HEK293 (cell line): ENCODE results near the gene PALB2.
"Not testable (repeated sequence)": the region's sequence is repeated elsewhere in the genome, so short reads cannot be mapped to it uniquely, and the experiment has no call there.

ENCODE experiments used
- CTCF ChIA-PET: fragments of 350-600 bp; formaldehyde crosslinking; extraction: SDS; loops from one replicate; lab custom pipeline; 2021; ENCODE audit warnings: antibody characterized with exemption; lab: Yijun Ruan, JAX
- POLR2A ChIA-PET: fragments of 300-600 bp; formaldehyde crosslinking; extraction: SDS; loops from one replicate; lab custom pipeline; 2020; ENCODE audit warnings: antibody characterized with exemption, inconsistent platforms; lab: Yijun Ruan, JAX
- H3K27ac ChIP-seq: fragments of 200-500 bp; sonication (Bioruptor generic); 2 replicates; pipeline ENCODE4 v1.5.1; 2014; ENCODE audit warnings: low read depth, low read length, control low read depth, inconsistent platforms; ENCODE audit errors: extremely low read depth
- H3K36me3 ChIP-seq, 2 experiments: fragments of 200-500 bp in 1 of 2; sonication (Bioruptor generic) in 1 of 2; 1 replicate in 1 of 2; 2 replicates in 1 of 2; pipeline ENCODE4 v1.5.1; 2014 to 2017; ENCODE audit warnings: inconsistent platforms in 2 of 2, low read length in 2 of 2; ENCODE audit not compliant: control insufficient read depth in 2 of 2, insufficient read depth in 1 of 2
- H3K4me1 ChIP-seq: fragments of 200-500 bp; sonication (Bioruptor generic); 2 replicates; pipeline ENCODE4 v1.5.1; 2014; ENCODE audit warnings: mild to moderate bottlenecking, low read length, inconsistent platforms; ENCODE audit not compliant: control insufficient read depth, insufficient read depth
- H3K4me3 ChIP-seq: 2 replicates; pipeline ENCODE4 v1.5.1; 2011; ENCODE audit warnings: low read depth, mild to moderate bottlenecking, control low read depth, low read length, moderate library complexity
- H3K9me3 ChIP-seq: fragments of 200-500 bp; sonication (Bioruptor generic); 2 replicates; pipeline ENCODE4 v1.5.1; 2014; ENCODE audit warnings: low read depth, low read length, inconsistent platforms; ENCODE audit not compliant: control insufficient read depth, insufficient read depth
- ZNF221 ChIP-seq: fragments of 450-650 bp; formaldehyde crosslinking; IDR thresholded peaks from 2 replicates; pipeline ENCODE4 v1.5.1; 2017; ENCODE audit warnings: missing biosample characterization, missing genetic modification characterization, borderline replicate concordance
- ZNF302 ChIP-seq: fragments of 450-650 bp; formaldehyde crosslinking; IDR thresholded peaks from 2 replicates; pipeline ENCODE4 v1.5.1; 2016; ENCODE audit warnings: missing biosample characterization, missing genetic modification characterization, low read depth
- ZNF362 ChIP-seq: fragments of 450-650 bp; formaldehyde crosslinking; IDR thresholded peaks from 2 replicates; pipeline ENCODE4 v1.5.1; 2016; ENCODE audit warnings: missing biosample characterization, missing genetic modification characterization
- ZNF747 ChIP-seq: fragments of 450-650 bp; formaldehyde crosslinking; IDR thresholded peaks from 2 replicates; pipeline ENCODE4 v1.5.1; 2016; ENCODE audit warnings: missing biosample characterization, missing genetic modification characterization
- ZSCAN16 ChIP-seq: fragments of 450-650 bp; formaldehyde crosslinking; IDR thresholded peaks from 2 replicates; pipeline ENCODE4 v1.5.1; 2016; ENCODE audit warnings: missing biosample characterization, missing genetic modification characterization
- TF ChIP-seq, protein P1 (sequence below): fragments of 450-650 bp; IDR thresholded peaks from 2 replicates; pipeline ENCODE4 v1.5.1; 2018; ENCODE audit warnings: missing biosample characterization, missing genetic modification characterization
- TF ChIP-seq, protein P2 (sequence below): fragments of 450-650 bp; formaldehyde crosslinking; IDR thresholded peaks from 2 replicates; pipeline ENCODE4 v1.5.1; 2016; ENCODE audit warnings: missing biosample characterization, missing genetic modification characterization, borderline replicate concordance
- TF ChIP-seq, protein P3 (sequence below): fragments of 450-650 bp; formaldehyde crosslinking; IDR thresholded peaks from 2 replicates; pipeline ENCODE4 v1.5.1; 2016; ENCODE audit warnings: missing biosample characterization, missing genetic modification characterization
- TF ChIP-seq, protein P4 (sequence below): fragments of 450-650 bp; formaldehyde crosslinking; IDR thresholded peaks from 2 replicates; pipeline ENCODE4 v1.5.1; 2017; ENCODE audit warnings: missing biosample characterization, missing genetic modification characterization

PALB2 gene

DNA sequence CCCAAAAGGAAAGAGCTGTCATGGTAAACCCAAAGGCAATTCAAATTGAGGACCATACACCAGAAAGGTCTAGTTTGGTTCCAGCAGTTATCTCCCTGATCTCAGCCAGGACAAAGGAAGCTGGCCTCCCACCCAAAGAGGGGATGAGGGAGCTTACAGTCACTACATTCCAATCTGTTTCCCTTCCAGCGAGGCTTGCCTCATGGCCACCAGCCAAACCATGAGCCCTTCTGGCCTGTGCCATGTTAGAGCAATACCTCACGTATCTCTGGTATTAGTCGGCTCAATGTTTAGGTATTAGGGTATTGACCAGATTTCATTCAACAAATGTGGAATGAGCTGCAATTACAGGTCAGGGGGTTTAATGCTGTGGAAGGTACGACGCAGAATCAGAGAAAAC lies 53.4 kb downstream of the PALB2 start (continued):
- TF ChIP-seq, protein P1, sequence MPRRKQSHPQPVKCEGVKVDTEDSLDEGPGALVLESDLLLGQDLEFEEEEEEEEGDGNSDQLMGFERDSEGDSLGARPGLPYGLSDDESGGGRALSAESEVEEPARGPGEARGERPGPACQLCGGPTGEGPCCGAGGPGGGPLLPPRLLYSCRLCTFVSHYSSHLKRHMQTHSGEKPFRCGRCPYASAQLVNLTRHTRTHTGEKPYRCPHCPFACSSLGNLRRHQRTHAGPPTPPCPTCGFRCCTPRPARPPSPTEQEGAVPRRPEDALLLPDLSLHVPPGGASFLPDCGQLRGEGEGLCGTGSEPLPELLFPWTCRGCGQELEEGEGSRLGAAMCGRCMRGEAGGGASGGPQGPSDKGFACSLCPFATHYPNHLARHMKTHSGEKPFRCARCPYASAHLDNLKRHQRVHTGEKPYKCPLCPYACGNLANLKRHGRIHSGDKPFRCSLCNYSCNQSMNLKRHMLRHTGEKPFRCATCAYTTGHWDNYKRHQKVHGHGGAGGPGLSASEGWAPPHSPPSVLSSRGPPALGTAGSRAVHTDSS (tag by site-specific recombination) = no peak

DNA sequence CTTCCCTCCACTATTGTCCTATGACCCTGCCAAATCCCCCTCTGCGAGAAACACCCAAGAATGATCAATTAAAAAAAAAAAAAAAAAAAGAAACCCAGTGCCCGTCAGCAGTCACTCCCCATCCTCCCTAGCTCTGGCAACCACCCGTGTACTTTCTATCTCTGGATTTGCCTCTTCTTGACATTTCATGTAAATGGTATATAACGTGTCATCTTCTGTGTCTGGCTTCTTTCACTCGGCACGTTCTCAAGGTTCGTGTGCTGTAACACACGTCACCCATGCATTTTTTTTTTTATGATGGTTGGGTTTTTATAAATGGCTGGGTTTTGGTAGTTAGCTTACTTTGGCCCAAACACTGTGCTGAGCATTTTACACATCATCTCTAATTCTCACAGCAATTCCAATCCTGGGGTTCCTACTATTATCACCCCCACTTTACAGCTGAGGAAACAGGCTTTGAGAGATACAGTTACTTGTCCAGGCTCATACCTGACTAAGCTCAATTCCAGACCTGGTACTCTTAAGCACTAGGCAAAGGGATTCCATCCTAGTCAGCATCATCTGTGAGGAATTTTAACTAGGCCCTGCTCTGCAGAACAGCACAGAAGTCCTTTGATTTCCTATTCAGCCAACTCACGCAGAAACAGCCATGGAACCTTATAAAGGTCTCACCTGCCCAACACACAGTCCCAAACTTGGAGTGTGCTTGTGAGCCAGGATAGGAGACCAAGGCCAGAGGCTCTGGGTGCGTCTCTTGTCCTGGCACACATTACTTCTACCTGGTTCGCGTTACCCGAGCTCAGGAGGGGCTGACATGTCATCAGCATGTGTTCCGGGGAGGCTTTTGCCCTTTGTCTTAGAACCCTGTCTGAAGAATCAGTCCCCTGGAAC lies 56.7 kb downstream of the PALB2 start:
- TF ChIP-seq, protein P2, sequence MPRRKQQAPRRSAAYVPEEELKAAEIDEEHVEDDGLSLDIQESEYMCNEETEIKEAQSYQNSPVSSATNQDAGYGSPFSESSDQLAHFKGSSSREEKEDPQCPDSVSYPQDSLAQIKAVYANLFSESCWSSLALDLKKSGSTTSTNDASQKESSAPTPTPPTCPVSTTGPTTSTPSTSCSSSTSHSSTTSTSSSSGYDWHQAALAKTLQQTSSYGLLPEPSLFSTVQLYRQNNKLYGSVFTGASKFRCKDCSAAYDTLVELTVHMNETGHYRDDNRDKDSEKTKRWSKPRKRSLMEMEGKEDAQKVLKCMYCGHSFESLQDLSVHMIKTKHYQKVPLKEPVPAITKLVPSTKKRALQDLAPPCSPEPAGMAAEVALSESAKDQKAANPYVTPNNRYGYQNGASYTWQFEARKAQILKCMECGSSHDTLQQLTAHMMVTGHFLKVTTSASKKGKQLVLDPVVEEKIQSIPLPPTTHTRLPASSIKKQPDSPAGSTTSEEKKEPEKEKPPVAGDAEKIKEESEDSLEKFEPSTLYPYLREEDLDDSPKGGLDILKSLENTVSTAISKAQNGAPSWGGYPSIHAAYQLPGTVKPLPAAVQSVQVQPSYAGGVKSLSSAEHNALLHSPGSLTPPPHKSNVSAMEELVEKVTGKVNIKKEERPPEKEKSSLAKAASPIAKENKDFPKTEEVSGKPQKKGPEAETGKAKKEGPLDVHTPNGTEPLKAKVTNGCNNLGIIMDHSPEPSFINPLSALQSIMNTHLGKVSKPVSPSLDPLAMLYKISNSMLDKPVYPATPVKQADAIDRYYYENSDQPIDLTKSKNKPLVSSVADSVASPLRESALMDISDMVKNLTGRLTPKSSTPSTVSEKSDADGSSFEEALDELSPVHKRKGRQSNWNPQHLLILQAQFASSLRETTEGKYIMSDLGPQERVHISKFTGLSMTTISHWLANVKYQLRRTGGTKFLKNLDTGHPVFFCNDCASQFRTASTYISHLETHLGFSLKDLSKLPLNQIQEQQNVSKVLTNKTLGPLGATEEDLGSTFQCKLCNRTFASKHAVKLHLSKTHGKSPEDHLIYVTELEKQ (tag by site-specific recombination) = no peak
- TF ChIP-seq ZSCAN16 (tag by site-specific recombination) = no peak
- no peak for TF ChIP-seq ZNF221 (tag by site-specific recombination)
- TF ChIP-seq, protein P3, sequence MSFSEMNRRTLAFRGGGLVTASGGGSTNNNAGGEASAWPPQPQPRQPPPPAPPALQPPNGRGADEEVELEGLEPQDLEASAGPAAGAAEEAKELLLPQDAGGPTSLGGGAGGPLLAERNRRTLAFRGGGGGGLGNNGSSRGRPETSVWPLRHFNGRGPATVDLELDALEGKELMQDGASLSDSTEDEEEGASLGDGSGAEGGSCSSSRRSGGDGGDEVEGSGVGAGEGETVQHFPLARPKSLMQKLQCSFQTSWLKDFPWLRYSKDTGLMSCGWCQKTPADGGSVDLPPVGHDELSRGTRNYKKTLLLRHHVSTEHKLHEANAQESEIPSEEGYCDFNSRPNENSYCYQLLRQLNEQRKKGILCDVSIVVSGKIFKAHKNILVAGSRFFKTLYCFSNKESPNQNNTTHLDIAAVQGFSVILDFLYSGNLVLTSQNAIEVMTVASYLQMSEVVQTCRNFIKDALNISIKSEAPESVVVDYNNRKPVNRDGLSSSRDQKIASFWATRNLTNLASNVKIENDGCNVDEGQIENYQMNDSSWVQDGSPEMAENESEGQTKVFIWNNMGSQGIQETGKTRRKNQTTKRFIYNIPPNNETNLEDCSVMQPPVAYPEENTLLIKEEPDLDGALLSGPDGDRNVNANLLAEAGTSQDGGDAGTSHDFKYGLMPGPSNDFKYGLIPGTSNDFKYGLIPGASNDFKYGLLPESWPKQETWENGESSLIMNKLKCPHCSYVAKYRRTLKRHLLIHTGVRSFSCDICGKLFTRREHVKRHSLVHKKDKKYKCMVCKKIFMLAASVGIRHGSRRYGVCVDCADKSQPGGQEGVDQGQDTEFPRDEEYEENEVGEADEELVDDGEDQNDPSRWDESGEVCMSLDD (tag by site-specific recombination) = no peak
- peak; percentile 89; the same call in 1 of the 2 replicates for TF ChIP-seq ZNF362 (tag by site-specific recombination)
- TF ChIP-seq ZNF302 = no peak
- TF ChIP-seq, protein P4, sequence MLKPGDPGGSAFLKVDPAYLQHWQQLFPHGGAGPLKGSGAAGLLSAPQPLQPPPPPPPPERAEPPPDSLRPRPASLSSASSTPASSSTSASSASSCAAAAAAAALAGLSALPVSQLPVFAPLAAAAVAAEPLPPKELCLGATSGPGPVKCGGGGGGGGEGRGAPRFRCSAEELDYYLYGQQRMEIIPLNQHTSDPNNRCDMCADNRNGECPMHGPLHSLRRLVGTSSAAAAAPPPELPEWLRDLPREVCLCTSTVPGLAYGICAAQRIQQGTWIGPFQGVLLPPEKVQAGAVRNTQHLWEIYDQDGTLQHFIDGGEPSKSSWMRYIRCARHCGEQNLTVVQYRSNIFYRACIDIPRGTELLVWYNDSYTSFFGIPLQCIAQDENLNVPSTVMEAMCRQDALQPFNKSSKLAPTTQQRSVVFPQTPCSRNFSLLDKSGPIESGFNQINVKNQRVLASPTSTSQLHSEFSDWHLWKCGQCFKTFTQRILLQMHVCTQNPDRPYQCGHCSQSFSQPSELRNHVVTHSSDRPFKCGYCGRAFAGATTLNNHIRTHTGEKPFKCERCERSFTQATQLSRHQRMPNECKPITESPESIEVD (tag by site-specific recombination) = no peak
- TF ChIP-seq ZNF747 (tag by site-specific recombination) = no peak
- Histone ChIP-seq H3K9me3 (no peaks in the 10 kb centered on the region), H3K27ac (no peak overlapping the region), H3K4me1 (no peaks in the 10 kb centered on the region), H3K36me3 (peaks cover 39 to 81% of the 10 kb centered on the region in 2 experiments; a peak in 2 of 3 replicates), H3K4me3 (no peak overlapping the region)
- ChIA-PET POLR2A (interaction anchor here (1.0 kb wide), 1 partner anchor 10 kb away, joined by 4 read pairs; no protein-coding TSS in a partner anchor), CTCF (interaction anchor here (1.6 kb wide), 1 partner anchor 13 kb away, joined by 6 read pairs; no protein-coding TSS in a partner anchor)

- H3K4me1 ChIP-seq, CTCF ChIA-PET, H3K9me3 ChIP-seq, H3K27ac ChIP-seq, POLR2A ChIA-PET, H3K4me3 ChIP-seq: not testable (repeated sequence)
- H3K36me3 ChIP-seq = peaks cover 28 to 81% of the 10 kb centered on the region in 2 experiments; a peak in 2 of 3 replicates
Observed at GRCh38 chr16:23583271-23583670, 57.8 kb downstream of the PALB2 start.
